ENCODE measurements around the gene NHEJ1. TPM values are rescaled to one million over a fixed set of nuclear protein-coding genes. Genes with fewer than 3 reads are reported as not detected.

Gene NHEJ1
- total RNA-seq, 1 donor from 2014 or later = 10.8 TPM

GRCh38 chr2:219207884-219208740 lies 47.5 kb upstream of the NHEJ1 start:
- Mint-ChIP-seq H3K4me3 (ENCODE audit: unreplicated experiment) (peak overlapping the region; percentile 81), H3K36me3 (ENCODE audit: low read depth, unreplicated experiment) (peaks cover 10% of the 10 kb centered on the region), H3K27me3 (ENCODE audit: low read depth, unreplicated experiment) (peaks cover 1% of the 10 kb centered on the region), H3K27ac (ENCODE audit: unreplicated experiment) (no peak overlapping the region), H3K4me1 (ENCODE audit: low read depth, unreplicated experiment) (peaks cover 11% of the 10 kb centered on the region), H3K9me3 (ENCODE audit: unreplicated experiment) (no peaks in the 10 kb centered on the region)
- peak overlapping the region; percentile 83 for H3K4me2 ChIP-seq (ENCODE audit: low read length)
- DNase-seq (ENCODE audit: low read depth) = peak; percentile 4
- FAIRE-seq = no peak
- no peak overlapping the region for H3K4me3 ChIP-seq (ENCODE audit: insufficient read depth, low read depth, low read length)
- no peaks in the 10 kb centered on the region for H3K27me3 ChIP-seq (ENCODE audit: insufficient read depth, low read length)
- H2AFZ ChIP-seq (ENCODE audit: low read depth, low read length) = no peak overlapping the region
- H3K27ac ChIP-seq (ENCODE audit: low read depth, low read length) = no peak overlapping the region
- H3K4me1 ChIP-seq (ENCODE audit: insufficient read depth, low read length) = peaks cover 16% of the 10 kb centered on the region
- no peak for TF ChIP-seq CTCF (IDR thresholded peaks at IDR 0.05; ENCODE audit: insufficient read depth, low read depth, low read length)
- no peaks in the 10 kb centered on the region for H3K36me3 ChIP-seq (ENCODE audit: insufficient read depth, low read length)
- H3K9ac ChIP-seq (ENCODE audit: low read length) = peak overlapping the region; percentile 77
- H3K79me2 ChIP-seq (ENCODE audit: insufficient read depth, low read length) = peaks cover 6% of the 10 kb centered on the region
- H3K9me3 ChIP-seq (ENCODE audit: insufficient read depth, low read depth, low read length) = no peaks in the 10 kb centered on the region
- peaks cover 15% of the 10 kb centered on the region for H4K20me1 ChIP-seq (ENCODE audit: insufficient read depth, low read length)

GRCh38 chr2:219207134-219207883 lies 46.7 kb upstream of the NHEJ1 start:
- H3K9me3 ChIP-seq (ENCODE audit: insufficient read depth, low read depth, low read length) = no peaks in the 10 kb centered on the region
- peak overlapping the region; percentile 43 for H2AFZ ChIP-seq (ENCODE audit: low read depth, low read length)
- Mint-ChIP-seq H3K27me3 (ENCODE audit: low read depth, unreplicated experiment) (peaks cover 2% of the 10 kb centered on the region), H3K4me1 (ENCODE audit: low read depth, unreplicated experiment) (peaks cover 11% of the 10 kb centered on the region), H3K4me3 (ENCODE audit: unreplicated experiment) (peak overlapping the region; percentile 81), H3K27ac (ENCODE audit: unreplicated experiment) (no peak overlapping the region), H3K9me3 (ENCODE audit: unreplicated experiment) (no peaks in the 10 kb centered on the region), H3K36me3 (ENCODE audit: low read depth, unreplicated experiment) (peaks cover 7% of the 10 kb centered on the region)
- H3K79me2 ChIP-seq (ENCODE audit: insufficient read depth, low read length) = peaks cover 6% of the 10 kb centered on the region
- TF ChIP-seq EZH2 (IDR thresholded peaks at IDR 0.05; ENCODE audit: insufficient read depth, low read length) (no peak), CTCF (IDR thresholded peaks at IDR 0.05; ENCODE audit: insufficient read depth, low read depth, low read length) (no peak)
- peak overlapping the region; percentile 75 for H3K27ac ChIP-seq (ENCODE audit: low read depth, low read length)
- peaks cover 16% of the 10 kb centered on the region for H3K4me1 ChIP-seq (ENCODE audit: insufficient read depth, low read length)
- H3K27me3 ChIP-seq (ENCODE audit: insufficient read depth, low read length) = no peaks in the 10 kb centered on the region
- H3K4me3 ChIP-seq (ENCODE audit: insufficient read depth, low read depth, low read length) = peak overlapping the region; percentile 66
- no peaks in the 10 kb centered on the region for H3K36me3 ChIP-seq (ENCODE audit: insufficient read depth, low read length)
- peak overlapping the region; percentile 83 for H3K4me2 ChIP-seq (ENCODE audit: low read length)
- no peak for FAIRE-seq
- peak overlapping the region; percentile 77 for H3K9ac ChIP-seq (ENCODE audit: low read length)
- no peak for DNase-seq (ENCODE audit: low read depth)
- peaks cover 15% of the 10 kb centered on the region for H4K20me1 ChIP-seq (ENCODE audit: insufficient read depth, low read length)
